PFSK-1 (cell line): ENCODE data around the gene TMUB1.

Source experiments
- FOXP2 ChIP-seq: optimal IDR thresholded peaks from 2 replicates; pipeline ENCODE3; 2011; ENCODE audit warnings: borderline replicate concordance, control low read depth, inconsistent platforms; ENCODE audit not compliant: insufficient read depth; ENCODE audit errors: extremely low read length, extremely low read depth
- POLR2AphosphoS5 ChIP-seq: IDR thresholded peaks from 2 replicates; pipeline ENCODE4 v1.6.1; 2012; ENCODE audit warnings: low read depth, mild to moderate bottlenecking, control low read depth, low read length, moderate library complexity
- SIN3A ChIP-seq: IDR thresholded peaks from 2 replicates; pipeline ENCODE4 v1.6.1; 2012; ENCODE audit warnings: mild to moderate bottlenecking, low read length, moderate library complexity, borderline replicate concordance; ENCODE audit not compliant: insufficient read depth
- TAF1 ChIP-seq: IDR thresholded peaks from 2 replicates; pipeline ENCODE4 v1.6.1; 2012; ENCODE audit warnings: low read length, control low read depth, borderline replicate concordance; ENCODE audit not compliant: insufficient read depth
- TF ChIP-seq, protein P1 (sequence below), 2 experiments: IDR thresholded peaks; 2 replicates each; pipeline versions ENCODE4 v1.6.1 to v1.8.0; 2011 to 2012; ENCODE audit warnings: low read depth in 2 of 2, low read length in 2 of 2, control low read depth in 1 of 2, inconsistent platforms in 1 of 2, mild to moderate bottlenecking in 1 of 2, moderate library complexity in 1 of 2; ENCODE audit not compliant: insufficient read depth in 1 of 2

DNA sequence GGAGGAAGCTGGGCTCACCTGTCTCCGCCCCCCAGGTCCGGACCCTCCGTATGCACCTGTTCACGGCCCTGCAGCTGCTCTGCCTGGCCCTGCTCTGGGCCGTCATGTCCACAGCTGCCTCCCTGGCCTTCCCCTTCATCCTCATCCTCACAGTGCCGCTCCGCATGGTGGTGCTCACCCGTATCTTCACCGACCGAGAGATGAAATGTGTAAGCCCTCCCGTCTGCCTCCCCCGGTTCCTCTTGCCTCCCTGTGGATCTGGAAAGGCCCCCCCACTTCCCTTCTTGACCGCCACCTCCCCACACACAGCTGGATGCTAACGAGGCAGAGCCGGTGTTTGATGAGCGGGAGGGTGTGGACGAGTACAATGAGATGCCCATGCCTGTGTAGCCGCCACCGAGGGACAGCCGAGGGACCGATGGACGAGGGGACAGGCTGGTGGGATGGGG is 7.3 kb downstream of the TMUB1 start:
- TF ChIP-seq TAF1, result no peak
- TF ChIP-seq, protein P1, sequence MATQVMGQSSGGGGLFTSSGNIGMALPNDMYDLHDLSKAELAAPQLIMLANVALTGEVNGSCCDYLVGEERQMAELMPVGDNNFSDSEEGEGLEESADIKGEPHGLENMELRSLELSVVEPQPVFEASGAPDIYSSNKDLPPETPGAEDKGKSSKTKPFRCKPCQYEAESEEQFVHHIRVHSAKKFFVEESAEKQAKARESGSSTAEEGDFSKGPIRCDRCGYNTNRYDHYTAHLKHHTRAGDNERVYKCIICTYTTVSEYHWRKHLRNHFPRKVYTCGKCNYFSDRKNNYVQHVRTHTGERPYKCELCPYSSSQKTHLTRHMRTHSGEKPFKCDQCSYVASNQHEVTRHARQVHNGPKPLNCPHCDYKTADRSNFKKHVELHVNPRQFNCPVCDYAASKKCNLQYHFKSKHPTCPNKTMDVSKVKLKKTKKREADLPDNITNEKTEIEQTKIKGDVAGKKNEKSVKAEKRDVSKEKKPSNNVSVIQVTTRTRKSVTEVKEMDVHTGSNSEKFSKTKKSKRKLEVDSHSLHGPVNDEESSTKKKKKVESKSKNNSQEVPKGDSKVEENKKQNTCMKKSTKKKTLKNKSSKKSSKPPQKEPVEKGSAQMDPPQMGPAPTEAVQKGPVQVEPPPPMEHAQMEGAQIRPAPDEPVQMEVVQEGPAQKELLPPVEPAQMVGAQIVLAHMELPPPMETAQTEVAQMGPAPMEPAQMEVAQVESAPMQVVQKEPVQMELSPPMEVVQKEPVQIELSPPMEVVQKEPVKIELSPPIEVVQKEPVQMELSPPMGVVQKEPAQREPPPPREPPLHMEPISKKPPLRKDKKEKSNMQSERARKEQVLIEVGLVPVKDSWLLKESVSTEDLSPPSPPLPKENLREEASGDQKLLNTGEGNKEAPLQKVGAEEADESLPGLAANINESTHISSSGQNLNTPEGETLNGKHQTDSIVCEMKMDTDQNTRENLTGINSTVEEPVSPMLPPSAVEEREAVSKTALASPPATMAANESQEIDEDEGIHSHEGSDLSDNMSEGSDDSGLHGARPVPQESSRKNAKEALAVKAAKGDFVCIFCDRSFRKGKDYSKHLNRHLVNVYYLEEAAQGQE (IDR thresholded peaks at IDR 0.05; ENCODE audit: insufficient read depth in 1 of 2, low read depth in 2 of 2, low read length in 2 of 2), result no peak
- TF ChIP-seq POLR2AphosphoS5, result peak; percentile 34; the same call in 1 of the 2 replicates
- no peak for TF ChIP-seq SIN3A
- no peak for TF ChIP-seq FOXP2
